Upper lobe of right lung (tissue), 1 donor: ENCODE data around the gene TCF7L2. TPM values are rescaled to one million over a fixed set of nuclear protein-coding genes. Genes with fewer than 3 reads are reported as not detected.

Experiments
- ATAC-seq: fragments of 200-7000 bp; cut with Tn5 transposase; one replicate; pipeline ENCODE4 v1.9.1; 2020; ENCODE audit warnings: mild to moderate bottlenecking, moderate library complexity
- DNase-seq: peaks from one replicate; pipeline ENCODE4 v3.0.0-alpha.2; 2020
- H3K27ac ChIP-seq: fragments of 200-600 bp; one replicate; pipeline ENCODE4 v1.8.0; 2022
- H3K27me3 ChIP-seq: fragments of 200-600 bp; one replicate; pipeline ENCODE4 v1.8.0; 2022; ENCODE audit warnings: mild to moderate bottlenecking
- H3K36me3 ChIP-seq: fragments of 200-600 bp; one replicate; pipeline ENCODE4 v1.8.0; 2022
- H3K4me1 ChIP-seq: fragments of 200-600 bp; one replicate; pipeline ENCODE4 v1.8.0; 2022
- H3K4me3 ChIP-seq: fragments of 200-600 bp; one replicate; pipeline ENCODE4 v1.8.0; 2022; ENCODE audit warnings: mild to moderate bottlenecking
- H3K9me3 ChIP-seq: fragments of 200-600 bp; one replicate; pipeline ENCODE4 v1.8.0; 2022
- intact Hi-C: fragments of 100-400 bp; cut with DNase I; formaldehyde crosslinking; loops from one replicate; pipeline ENCODE4 v1.11.0; 2022
- total RNA-seq: library from RNA; stranded (reverse); fragmentation: NEBNext Ultra II Directional; extraction: Animal tissue kit (Norgen Biotek cat#: 25700); gene quantifications from one replicate; pipeline ENCODE4 v1.2.1, GENCODE V29; 2021
- TF ChIP-seq, protein P1 (sequence below): fragments of 200-600 bp; IDR thresholded peaks from one replicate; pipeline ENCODE4 v1.8.0; 2022; ENCODE audit warnings: antibody characterized with exemption
- donor health status: DM: no; HTN: yes; CAD: no; lungs with severe emphysema.

TCF7L2 gene
- total RNA-seq, 1 donor from 2014 or later: 47.4 TPM

DNA sequence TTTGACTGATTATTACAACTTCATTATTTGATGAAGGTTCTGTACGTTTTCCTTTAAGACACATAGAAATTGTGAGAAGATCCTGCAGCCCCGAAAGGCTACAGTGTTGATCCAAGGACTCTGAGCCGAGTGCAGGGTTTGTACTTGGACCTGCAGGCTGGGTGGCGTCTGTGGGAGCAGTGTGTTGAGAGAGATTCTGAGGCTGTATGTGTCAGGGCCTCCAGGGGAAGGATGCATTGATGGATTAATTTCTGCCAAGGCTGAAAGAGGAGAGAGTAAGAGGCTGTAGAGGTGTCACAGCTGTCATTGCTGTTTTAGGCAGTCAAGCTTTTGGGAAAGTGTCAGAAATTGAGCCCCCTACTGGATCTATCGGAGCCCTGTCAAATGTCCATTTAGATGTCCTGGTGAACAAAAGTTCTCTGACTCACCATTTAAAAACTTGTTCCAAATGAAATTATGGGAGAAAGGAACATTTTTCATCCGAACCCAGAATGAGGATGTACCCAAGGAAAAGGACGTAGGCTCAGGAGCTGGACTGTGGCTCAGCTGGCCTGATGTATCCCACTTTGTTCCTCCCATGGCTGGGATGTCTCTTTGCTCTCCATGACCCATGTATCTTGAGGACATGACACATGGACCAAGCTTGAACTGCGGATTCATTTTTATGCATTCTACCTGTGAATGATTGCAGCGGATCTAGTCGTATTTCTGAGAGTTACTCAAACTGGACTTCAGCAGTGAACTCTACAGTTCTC, 102.2 kb downstream of the TCF7L2 start:
- Histone ChIP-seq H3K9me3 (no peaks in the 10 kb centered on the region), H3K27me3 (no peaks in the 10 kb centered on the region), H3K4me1 (peaks cover 36% of the 10 kb centered on the region), H3K4me3 (no peak overlapping the region), H3K36me3 (no peaks in the 10 kb centered on the region), H3K27ac (no peak overlapping the region)
- intact Hi-C loops: no loop called here
- TF ChIP-seq, protein P1, sequence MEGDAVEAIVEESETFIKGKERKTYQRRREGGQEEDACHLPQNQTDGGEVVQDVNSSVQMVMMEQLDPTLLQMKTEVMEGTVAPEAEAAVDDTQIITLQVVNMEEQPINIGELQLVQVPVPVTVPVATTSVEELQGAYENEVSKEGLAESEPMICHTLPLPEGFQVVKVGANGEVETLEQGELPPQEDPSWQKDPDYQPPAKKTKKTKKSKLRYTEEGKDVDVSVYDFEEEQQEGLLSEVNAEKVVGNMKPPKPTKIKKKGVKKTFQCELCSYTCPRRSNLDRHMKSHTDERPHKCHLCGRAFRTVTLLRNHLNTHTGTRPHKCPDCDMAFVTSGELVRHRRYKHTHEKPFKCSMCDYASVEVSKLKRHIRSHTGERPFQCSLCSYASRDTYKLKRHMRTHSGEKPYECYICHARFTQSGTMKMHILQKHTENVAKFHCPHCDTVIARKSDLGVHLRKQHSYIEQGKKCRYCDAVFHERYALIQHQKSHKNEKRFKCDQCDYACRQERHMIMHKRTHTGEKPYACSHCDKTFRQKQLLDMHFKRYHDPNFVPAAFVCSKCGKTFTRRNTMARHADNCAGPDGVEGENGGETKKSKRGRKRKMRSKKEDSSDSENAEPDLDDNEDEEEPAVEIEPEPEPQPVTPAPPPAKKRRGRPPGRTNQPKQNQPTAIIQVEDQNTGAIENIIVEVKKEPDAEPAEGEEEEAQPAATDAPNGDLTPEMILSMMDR: peak; percentile 26
- ATAC-seq: peak; percentile 11
- DNase-seq: no peak

DNA sequence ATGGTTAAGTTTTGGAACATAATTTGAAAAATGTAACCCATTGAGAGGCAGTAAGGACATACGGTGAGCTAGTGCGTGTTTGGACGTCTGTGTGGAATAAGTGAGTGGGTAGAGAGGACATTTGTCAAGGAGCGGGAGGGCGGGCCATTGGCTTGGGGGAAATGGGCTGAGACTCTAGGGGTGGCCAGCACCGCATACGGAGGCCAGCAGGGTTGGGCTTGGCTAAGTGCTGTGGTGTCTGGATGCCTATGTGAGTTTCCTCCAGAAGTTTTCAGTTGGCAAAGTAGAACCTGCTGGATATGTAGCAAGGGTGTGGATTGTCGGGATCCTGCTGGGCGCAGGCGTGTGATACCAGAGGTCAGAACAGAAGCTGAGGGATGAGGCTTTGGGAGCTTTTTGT, 103.0 kb downstream of the TCF7L2 start:
- Histone ChIP-seq H3K9me3 (no peaks in the 10 kb centered on the region), H3K4me1 (peaks cover 31% of the 10 kb centered on the region), H3K4me3 (no peak overlapping the region), H3K27ac (no peak overlapping the region), H3K27me3 (no peaks in the 10 kb centered on the region), H3K36me3 (no peaks in the 10 kb centered on the region)
- TF ChIP-seq, protein P1: no peak
- intact Hi-C loops: no loop called here
- DNase-seq (no peak), ATAC-seq (no peak)

DNA sequence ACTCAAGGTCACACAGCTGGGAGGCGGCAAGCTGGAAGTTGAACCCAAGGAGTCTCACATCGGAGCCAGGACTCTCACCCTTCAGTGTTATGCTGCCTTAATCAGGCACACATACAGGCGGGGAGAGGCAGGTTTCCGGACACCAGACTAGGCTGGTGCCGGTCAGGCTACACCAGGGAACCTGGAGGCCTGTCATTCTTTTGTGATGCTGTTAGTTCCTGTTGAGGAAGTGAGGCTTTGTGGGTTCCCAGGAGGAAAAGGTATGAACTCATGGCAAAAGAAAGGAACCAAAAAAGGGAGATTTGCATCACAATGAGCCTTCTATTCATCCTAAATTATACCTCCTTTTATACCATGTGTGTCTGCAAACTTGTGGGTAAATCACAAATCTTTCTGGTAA, 103.8 kb downstream of the TCF7L2 start:
- Histone ChIP-seq H3K36me3 (no peaks in the 10 kb centered on the region), H3K4me3 (no peak overlapping the region), H3K9me3 (no peaks in the 10 kb centered on the region), H3K27me3 (no peaks in the 10 kb centered on the region), H3K27ac (peak overlapping the region; percentile 39), H3K4me1 (peaks cover 31% of the 10 kb centered on the region)
- TF ChIP-seq, protein P1: no peak
- no peak for DNase-seq
- ATAC-seq: peak; percentile 35
- intact Hi-C loops: no loop called here

DNA sequence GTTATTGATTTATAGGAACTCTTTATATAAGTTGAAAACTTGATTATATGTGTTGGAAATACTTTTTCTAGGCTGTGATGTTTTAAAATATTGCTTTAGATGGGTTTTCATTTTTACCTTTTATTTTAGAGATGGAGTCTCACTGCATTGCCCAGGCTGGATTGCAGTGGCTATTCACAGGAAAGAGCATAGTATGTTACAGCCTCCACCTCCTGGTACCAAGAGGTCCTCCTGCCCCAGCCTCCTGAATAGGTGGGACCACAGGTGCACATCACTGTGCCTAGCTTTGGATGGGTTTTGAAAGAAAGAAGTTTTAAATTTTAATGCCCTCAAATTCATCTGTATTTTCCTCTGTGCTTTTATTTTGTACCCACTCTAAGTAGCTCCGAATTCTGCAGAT, 105.4 kb downstream of the TCF7L2 start:
- no peak for ATAC-seq
- TF ChIP-seq, protein P1: no peak
- no peak overlapping the region for H3K27ac ChIP-seq
- no peak for DNase-seq
- no peak overlapping the region for H3K4me3 ChIP-seq
- intact Hi-C loops: no loop called here
- H3K27me3 ChIP-seq: no peaks in the 10 kb centered on the region
- H3K4me1 ChIP-seq: peaks cover 43% of the 10 kb centered on the region
- H3K36me3 ChIP-seq: no peaks in the 10 kb centered on the region
- no peaks in the 10 kb centered on the region for H3K9me3 ChIP-seq

DNA sequence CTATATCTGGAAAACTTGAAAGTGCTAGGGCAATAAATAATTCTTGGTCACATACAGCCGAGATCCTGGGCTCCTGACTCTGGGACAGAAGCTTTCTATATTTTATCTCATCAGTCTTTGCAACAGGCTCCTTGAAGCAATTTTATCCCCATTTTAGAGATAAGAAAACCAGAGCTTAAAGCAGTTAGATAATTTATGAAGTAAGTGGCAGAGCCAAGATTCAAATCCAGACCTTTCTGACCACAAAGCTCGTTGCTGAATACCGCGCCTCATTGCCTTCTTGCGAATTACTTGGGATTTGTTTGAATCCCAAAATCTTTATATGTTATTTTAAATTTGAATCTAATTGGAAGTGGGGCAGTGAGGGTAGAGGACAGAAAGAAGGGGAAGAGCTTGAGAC, 106.0 kb downstream of the TCF7L2 start:
- Histone ChIP-seq H3K27ac (no peak overlapping the region), H3K36me3 (no peaks in the 10 kb centered on the region), H3K27me3 (no peaks in the 10 kb centered on the region), H3K4me3 (no peak overlapping the region), H3K9me3 (no peaks in the 10 kb centered on the region), H3K4me1 (peaks cover 44% of the 10 kb centered on the region)
- ATAC-seq (no peak), DNase-seq (no peak)
- intact Hi-C loops: no loop called here
- TF ChIP-seq, protein P1: no peak
